GM18502 (cell line): ENCODE results near the gene SPAG16.
"Not testable (repeated sequence)": the region's sequence is repeated elsewhere in the genome, so short reads cannot be mapped to it uniquely, and the experiment has no call there.

Experiments used
- ATAC-seq: cut with Tn5 transposase; IDR thresholded peaks from one replicate; pipeline ENCODE4 v1.9.1; 2021; ENCODE audit warnings: mild to moderate bottlenecking; ENCODE audit not compliant: unreplicated experiment, poor library complexity

Gene SPAG16

GRCh38 chr2:213682276-213682675, 398.0 kb downstream of the SPAG16 start:
- no peak for ATAC-seq

GRCh38 chr2:213688133-213688532, 403.9 kb downstream of the SPAG16 start:
- no peak for ATAC-seq

GRCh38 chr2:213688825-213689224, 404.6 kb downstream of the SPAG16 start:
- not testable (repeated sequence) for ATAC-seq

- no peak for ATAC-seq
Measured at GRCh38 chr2:213689585-213689984, 405.3 kb downstream of the SPAG16 start.

- ATAC-seq = no peak
Measured at GRCh38 chr2:213691351-213691750, 407.1 kb downstream of the SPAG16 start.

GRCh38 chr2:213696442-213696841, 412.2 kb downstream of the SPAG16 start:
- peak; percentile 80 for ATAC-seq

- ATAC-seq = not testable (repeated sequence)
Measured at GRCh38 chr2:213701365-213701764, 417.1 kb downstream of the SPAG16 start.

GRCh38 chr2:213703406-213704098, 419.3 kb downstream of the SPAG16 start:
- no peak for ATAC-seq

GRCh38 chr2:213710164-213710563, 425.9 kb downstream of the SPAG16 start:
- ATAC-seq = no peak

- not testable (repeated sequence) for ATAC-seq
Measured at GRCh38 chr2:213718411-213718810, 434.1 kb downstream of the SPAG16 start.

GRCh38 chr2:213722565-213722964, 438.3 kb downstream of the SPAG16 start:
- ATAC-seq = no peak

GRCh38 chr2:213723041-213723560, 438.8 kb downstream of the SPAG16 start:
- ATAC-seq = no peak

GRCh38 chr2:213723707-213724106, 439.4 kb downstream of the SPAG16 start:
- no peak for ATAC-seq

GRCh38 chr2:213726101-213726500, 441.8 kb downstream of the SPAG16 start:
- no peak for ATAC-seq

- peak; percentile 98 for ATAC-seq
Measured at GRCh38 chr2:213733893-213734292, 449.6 kb downstream of the SPAG16 start.

GRCh38 chr2:213740453-213740852, 456.2 kb downstream of the SPAG16 start:
- ATAC-seq = peak; percentile 88

GRCh38 chr2:213751446-213751845, 467.2 kb downstream of the SPAG16 start:
- ATAC-seq = peak; percentile 95

- ATAC-seq = no peak
Measured at GRCh38 chr2:213752575-213752974, 468.3 kb downstream of the SPAG16 start.

GRCh38 chr2:213757525-213757924, 473.3 kb downstream of the SPAG16 start:
- peak; percentile 51 for ATAC-seq

GRCh38 chr2:213763354-213763753, 479.1 kb downstream of the SPAG16 start:
- ATAC-seq = no peak

GRCh38 chr2:213763963-213764362, 479.7 kb downstream of the SPAG16 start:
- ATAC-seq = no peak

- no peak for ATAC-seq
Measured at GRCh38 chr2:213764849-213765248, 480.6 kb downstream of the SPAG16 start.
